ENCODE results near the gene TMEM167A. TPM values are rescaled to one million over a fixed set of nuclear protein-coding genes. Genes with fewer than 3 reads are reported as not detected.
A peak's percentile ranks its signal among the peaks of the same experiment; 100 is the strongest.

Gene TMEM167A
- total RNA-seq, 2 donors from 2014 or later: 89.4 to 114 TPM

DNA sequence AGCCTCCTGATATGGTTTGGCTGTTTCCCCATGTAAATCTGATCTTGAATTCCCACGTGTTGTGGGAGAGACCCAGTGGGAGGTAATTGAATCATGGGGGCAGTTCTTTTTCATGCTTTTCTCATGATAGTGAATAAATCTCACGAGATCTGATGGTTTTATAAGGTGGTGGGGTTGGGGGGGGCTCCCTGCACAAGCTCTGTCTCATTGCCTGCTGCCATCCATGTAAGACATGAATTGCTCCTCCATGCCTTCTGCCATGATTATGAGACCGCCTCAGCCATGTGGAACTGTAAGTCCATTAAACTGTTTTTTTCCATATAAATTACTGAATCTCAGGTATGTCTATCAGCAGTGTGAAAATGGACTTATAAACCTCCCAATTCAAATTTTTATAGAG lies 13.0 kb upstream of the TMEM167A start:
- no peak for DNase-seq
- TF ChIP-seq, protein P1, sequence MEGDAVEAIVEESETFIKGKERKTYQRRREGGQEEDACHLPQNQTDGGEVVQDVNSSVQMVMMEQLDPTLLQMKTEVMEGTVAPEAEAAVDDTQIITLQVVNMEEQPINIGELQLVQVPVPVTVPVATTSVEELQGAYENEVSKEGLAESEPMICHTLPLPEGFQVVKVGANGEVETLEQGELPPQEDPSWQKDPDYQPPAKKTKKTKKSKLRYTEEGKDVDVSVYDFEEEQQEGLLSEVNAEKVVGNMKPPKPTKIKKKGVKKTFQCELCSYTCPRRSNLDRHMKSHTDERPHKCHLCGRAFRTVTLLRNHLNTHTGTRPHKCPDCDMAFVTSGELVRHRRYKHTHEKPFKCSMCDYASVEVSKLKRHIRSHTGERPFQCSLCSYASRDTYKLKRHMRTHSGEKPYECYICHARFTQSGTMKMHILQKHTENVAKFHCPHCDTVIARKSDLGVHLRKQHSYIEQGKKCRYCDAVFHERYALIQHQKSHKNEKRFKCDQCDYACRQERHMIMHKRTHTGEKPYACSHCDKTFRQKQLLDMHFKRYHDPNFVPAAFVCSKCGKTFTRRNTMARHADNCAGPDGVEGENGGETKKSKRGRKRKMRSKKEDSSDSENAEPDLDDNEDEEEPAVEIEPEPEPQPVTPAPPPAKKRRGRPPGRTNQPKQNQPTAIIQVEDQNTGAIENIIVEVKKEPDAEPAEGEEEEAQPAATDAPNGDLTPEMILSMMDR (IDR thresholded peaks at IDR 0.05): no peak
- intact Hi-C loops (cut with DNase I): no loop called here

DNA sequence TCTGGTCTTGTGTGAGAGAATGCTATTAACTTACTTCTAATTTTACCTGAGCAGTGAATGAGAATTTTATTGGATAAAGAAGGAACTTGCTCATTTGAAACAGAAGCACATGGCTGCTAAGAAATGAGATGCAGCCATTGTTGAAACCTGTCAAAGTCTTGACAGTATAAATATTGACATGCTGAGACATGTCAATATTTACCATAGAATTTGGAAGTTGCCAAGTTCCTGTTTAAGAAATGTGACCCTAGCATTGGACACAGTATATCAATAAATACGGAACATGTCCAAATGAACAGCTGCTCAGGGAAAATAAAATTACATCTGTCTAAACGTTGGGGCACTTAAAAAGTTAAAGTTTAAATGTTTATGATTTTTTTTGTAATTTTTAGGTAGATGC lies 7.9 kb upstream of the TMEM167A start:
- Histone ChIP-seq H3K4me1 (no peaks in the 10 kb centered on the region), H3K9me3 (no peaks in the 10 kb centered on the region), H3K4me3 (no peak overlapping the region), H3K9ac (ENCODE audit: low read depth in 2 of 2, low read length in 2 of 2) (no peak overlapping the region), H3K27me3 (no peaks in the 10 kb centered on the region), H3K27ac (no peak overlapping the region), H3K36me3 (no peaks in the 10 kb centered on the region)
- no peak for DNase-seq
- TF ChIP-seq, protein P1 (IDR thresholded peaks at IDR 0.05): no peak
- intact Hi-C loops (cut with DNase I): no loop called here

More for the DNA sequence above, 13.0 kb upstream of the TMEM167A start:
- Histone ChIP-seq H3K4me3 (no peak overlapping the region), H3K36me3 (no peaks in the 10 kb centered on the region), H3K27ac (no peak overlapping the region), H3K9ac (ENCODE audit: low read depth in 2 of 2, low read length in 2 of 2) (no peak overlapping the region), H3K4me1 (no peaks in the 10 kb centered on the region), H3K27me3 (no peaks in the 10 kb centered on the region), H3K9me3 (no peaks in the 10 kb centered on the region)

DNA sequence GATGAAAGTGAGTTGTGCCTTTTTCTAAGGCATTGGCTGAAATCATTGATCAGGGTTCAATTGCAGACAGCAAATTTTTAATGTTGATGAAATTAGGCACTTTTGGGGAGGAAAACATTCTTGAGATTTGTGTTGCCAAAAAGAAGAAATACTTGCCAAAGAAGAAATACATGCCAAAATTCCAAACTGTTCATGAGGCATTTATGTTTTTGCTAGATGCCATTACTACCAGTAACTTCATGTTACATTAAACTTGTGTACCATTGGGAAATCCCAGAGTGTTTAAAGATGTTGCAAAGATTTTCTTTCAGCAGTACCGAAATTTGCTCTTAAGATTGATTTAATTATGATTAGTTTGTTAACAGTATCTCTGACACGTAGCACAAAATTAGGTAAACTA lies 7.1 kb upstream of the TMEM167A start:
- no peak overlapping the region for H3K9ac ChIP-seq (ENCODE audit: low read depth in 2 of 2, low read length in 2 of 2)
- TF ChIP-seq, protein P1 (IDR thresholded peaks at IDR 0.05): no peak
- no peak for DNase-seq
- intact Hi-C loops (cut with DNase I): no loop called here
- no peak overlapping the region for H3K27ac ChIP-seq
- no peaks in the 10 kb centered on the region for H3K9me3 ChIP-seq
- H3K4me1 ChIP-seq: no peaks in the 10 kb centered on the region
- H3K27me3 ChIP-seq: no peaks in the 10 kb centered on the region
- no peak overlapping the region for H3K4me3 ChIP-seq
- H3K36me3 ChIP-seq: no peaks in the 10 kb centered on the region

DNA sequence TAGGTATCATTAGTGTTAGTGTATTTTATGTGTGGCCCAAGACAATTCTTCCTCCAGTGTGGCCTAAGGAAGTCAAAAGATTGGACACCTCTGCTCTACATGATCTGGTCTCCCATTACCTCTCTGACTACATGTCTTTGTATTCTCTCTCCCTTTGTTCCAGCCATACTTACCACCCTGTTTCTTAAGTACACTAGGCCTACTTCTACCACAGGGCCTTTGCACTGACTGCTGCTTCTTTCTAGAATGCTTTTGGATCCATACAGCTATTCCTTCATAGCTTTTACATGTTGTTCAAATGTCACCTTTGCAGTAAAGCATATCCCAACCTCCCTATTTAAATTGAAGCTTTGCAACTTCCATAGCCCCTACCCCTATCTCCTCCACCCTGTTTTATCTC lies 5.6 kb upstream of the TMEM167A start:
- H3K9me3 ChIP-seq: no peaks in the 10 kb centered on the region
- no peak overlapping the region for H3K27ac ChIP-seq
- TF ChIP-seq, protein P1 (IDR thresholded peaks at IDR 0.05): no peak
- H3K27me3 ChIP-seq: no peaks in the 10 kb centered on the region
- H3K9ac ChIP-seq (ENCODE audit: low read depth in 2 of 2, low read length in 2 of 2): no peak overlapping the region
- no peaks in the 10 kb centered on the region for H3K4me1 ChIP-seq
- DNase-seq: no peak
- intact Hi-C loops (cut with DNase I): no loop called here
- no peak overlapping the region for H3K4me3 ChIP-seq
- no peaks in the 10 kb centered on the region for H3K36me3 ChIP-seq

DNA sequence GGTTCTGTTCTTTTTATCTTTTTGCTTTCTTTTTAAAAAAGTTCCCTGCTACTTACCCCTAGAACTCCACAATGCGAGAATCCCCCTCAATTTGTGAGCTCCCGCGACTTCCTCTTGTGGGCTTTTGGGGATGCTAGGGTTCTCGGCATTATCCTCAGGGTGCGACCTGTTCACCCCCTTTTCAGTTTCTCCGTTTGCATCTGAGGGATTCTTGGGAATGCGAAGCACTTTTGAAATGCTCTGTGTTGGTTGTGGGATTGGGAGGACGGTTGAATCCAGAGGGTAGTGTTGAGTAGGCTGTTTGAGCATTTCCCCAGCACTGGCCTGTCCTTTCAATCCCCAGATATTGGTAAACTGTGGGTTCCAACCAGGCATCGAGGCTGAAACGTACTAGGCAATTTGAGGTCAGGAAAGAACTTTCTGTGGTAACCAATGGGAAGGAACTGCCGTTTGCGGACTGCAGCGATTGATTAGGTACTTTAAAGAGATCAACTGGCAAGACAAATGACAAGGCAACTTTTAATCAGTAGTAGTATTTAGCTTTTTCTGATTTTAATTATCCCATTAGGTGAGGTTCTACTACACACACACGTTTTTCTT lies 568 bp upstream of the TMEM167A start:
- DNase-seq: no peak
- Histone ChIP-seq H3K27me3 (no peaks in the 10 kb centered on the region), H3K36me3 (no peaks in the 10 kb centered on the region), H3K27ac (peak overlapping the region; percentile 67), H3K9me3 (no peaks in the 10 kb centered on the region), H3K4me1 (no peaks in the 10 kb centered on the region), H3K4me3 (peak overlapping the region; percentile 84), H3K9ac (ENCODE audit: low read depth in 2 of 2, low read length in 2 of 2) (peak overlapping the region; percentile 72 to 84)
- TF ChIP-seq, protein P1 (IDR thresholded peaks at IDR 0.05): no peak
- intact Hi-C loops (cut with DNase I): no loop called here
